ENCODE measurements around the gene FAM210A. TPM values are rescaled to one million over a fixed set of nuclear protein-coding genes. Genes with fewer than 3 reads are reported as not detected.

The FAM210A gene
- polyA plus RNA-seq, 1 donor (not counting 4 experiments of a cell fraction or from before 2014, with no cell fraction given) = 31.7 TPM

- Histone ChIP-seq H3K36me3 (ENCODE audit: control insufficient read depth in 2 of 2, extremely low read depth in 1 of 2, insufficient read depth in 2 of 2, low read length in 2 of 2) (peaks cover 3 to 7% of the 10 kb centered on the region in 2 experiments), H3K27ac (ENCODE audit: control insufficient read depth, insufficient read depth, low read length) (no peak overlapping the region)
- FAIRE-seq = no peak
Observed at GRCh38 chr18:13676471-13676870, 49.9 kb downstream of the FAM210A start.

GRCh38 chr18:13672657-13673056 is 53.7 kb downstream of the FAM210A start:
- DNase-seq (ENCODE audit: low read depth, low spot score) (no peak), FAIRE-seq (no peak)
- Histone ChIP-seq H3K36me3 (ENCODE audit: control insufficient read depth in 2 of 2, extremely low read depth in 1 of 2, insufficient read depth in 2 of 2, low read length in 2 of 2) (peaks cover 3 to 7% of the 10 kb centered on the region in 2 experiments), H3K9me1 (ENCODE audit: control insufficient read depth, extremely low read depth, insufficient read depth, low read length) (no peaks in the 10 kb centered on the region), H3K27me3 (ENCODE audit: control insufficient read depth, extremely low read depth, insufficient read depth, low read length) (no peaks in the 10 kb centered on the region), H3K27ac (ENCODE audit: control insufficient read depth, insufficient read depth, low read length) (no peak overlapping the region), H3K79me2 (ENCODE audit: control insufficient read depth, insufficient read depth, low read length) (peaks cover 11% of the 10 kb centered on the region), H4K20me1 (ENCODE audit: control insufficient read depth, extremely low read depth, insufficient read depth, low read length) (no peaks in the 10 kb centered on the region), H3K4me1 (ENCODE audit: control insufficient read depth, extremely low read depth, insufficient read depth, low read length) (no peaks in the 10 kb centered on the region), H3K9me3 (ENCODE audit: control insufficient read depth, low read depth, low read length) (no peaks in the 10 kb centered on the region), H3K9ac (ENCODE audit: control insufficient read depth, extremely low read depth, insufficient read depth, low read length) (no peak overlapping the region), H3K4me2 (ENCODE audit: control insufficient read depth, extremely low read depth, insufficient read depth, low read depth, low read length) (no peak overlapping the region), H3K4me3 (ENCODE audit: control insufficient read depth in 2 of 3, extremely low read depth in 1 of 3, insufficient read depth in 2 of 3, low read depth in 1 of 3, low read length in 3 of 3) (no peak overlapping the region), H2AFZ (ENCODE audit: control insufficient read depth, low read length) (no peak overlapping the region)
- dilution Hi-C loops (cut with MboI; ENCODE audit: extremely low pct_ligation_motif_present, low sequenced_read_pairs) = no loop called here
- no peak for TF ChIP-seq EZH2 (IDR thresholded peaks at IDR 0.05; ENCODE audit: low read length)
- no peak for TF ChIP-seq CTCF (optimal IDR thresholded peaks at IDR 0.05 in 1 of 3, IDR thresholded peaks at IDR 0.05 in 1 of 3, conservative IDR thresholded peaks at IDR 0.05 in 1 of 3; ENCODE audit: extremely low read depth in 1 of 3, insufficient read depth in 2 of 3, low read length in 3 of 3)

More at GRCh38 chr18:13676471-13676870, 49.9 kb downstream of the FAM210A start:
- no peak for DNase-seq (ENCODE audit: low read depth, low spot score)
- no peaks in the 10 kb centered on the region for H3K9me1 ChIP-seq (ENCODE audit: control insufficient read depth, extremely low read depth, insufficient read depth, low read length)
- H3K4me2 ChIP-seq (ENCODE audit: control insufficient read depth, extremely low read depth, insufficient read depth, low read depth, low read length) = no peak overlapping the region
- no peaks in the 10 kb centered on the region for H3K4me1 ChIP-seq (ENCODE audit: control insufficient read depth, extremely low read depth, insufficient read depth, low read length)
- H3K9ac ChIP-seq (ENCODE audit: control insufficient read depth, extremely low read depth, insufficient read depth, low read length) = no peak overlapping the region
- H4K20me1 ChIP-seq (ENCODE audit: control insufficient read depth, extremely low read depth, insufficient read depth, low read length) = no peaks in the 10 kb centered on the region
- H2AFZ ChIP-seq (ENCODE audit: control insufficient read depth, low read length) = no peak overlapping the region
- no peaks in the 10 kb centered on the region for H3K27me3 ChIP-seq (ENCODE audit: control insufficient read depth, extremely low read depth, insufficient read depth, low read length)
- H3K4me3 ChIP-seq (ENCODE audit: control insufficient read depth in 2 of 3, extremely low read depth in 1 of 3, insufficient read depth in 2 of 3, low read depth in 1 of 3, low read length in 3 of 3) = no peak overlapping the region
- dilution Hi-C loops (cut with MboI; ENCODE audit: extremely low pct_ligation_motif_present, low sequenced_read_pairs) = no loop called here
- no peaks in the 10 kb centered on the region for H3K9me3 ChIP-seq (ENCODE audit: control insufficient read depth, low read depth, low read length)
- peaks cover 27% of the 10 kb centered on the region for H3K79me2 ChIP-seq (ENCODE audit: control insufficient read depth, insufficient read depth, low read length)
- no peak for TF ChIP-seq CTCF (optimal IDR thresholded peaks at IDR 0.05 in 1 of 3, IDR thresholded peaks at IDR 0.05 in 1 of 3, conservative IDR thresholded peaks at IDR 0.05 in 1 of 3; ENCODE audit: extremely low read depth in 1 of 3, insufficient read depth in 2 of 3, low read length in 3 of 3)
- TF ChIP-seq EZH2 (IDR thresholded peaks at IDR 0.05; ENCODE audit: low read length) = no peak

All from keratinocyte (primary cell).